Activated gamma-delta T cell (primary cell): ENCODE data around the gene ABHD18.
"Not testable (repeated sequence)": the region's sequence is repeated elsewhere in the genome, so short reads cannot be mapped to it uniquely, and the experiment has no call there.

Source experiments
- DNase-seq: peaks from one replicate; lab custom pipeline; 2025; lab: John Stamatoyannopoulos, UW
- total RNA-seq, 2 donors: gene quantifications; one replicate each; lab custom pipeline; 2026; lab: John Stamatoyannopoulos, UW

The ABHD18 gene
- total RNA-seq = 49.9 to 63.3 reads per million in 2 donors

GRCh38 chr4:127965062-127965802 lies at the start of gene ABHD18, which contains the start of gene MFSD8:
ABHD18 (plus strand) TSS chr4:127965406; CDS start chr4:127982956, 17,550 bp downstream.
MFSD8 (minus strand) TSS chr4:127965173; CDS start chr4:127965133, 40 bp downstream.
- DNase-seq = peak; percentile 94

GRCh38 chr4:127916512-127916911 lies 48.7 kb upstream of the ABHD18 start:
- no peak for DNase-seq

- no peak for DNase-seq
Observed at GRCh38 chr4:127917151-127917550, 48.1 kb upstream of the ABHD18 start.

GRCh38 chr4:127920521-127920920 lies 44.7 kb upstream of the ABHD18 start:
- DNase-seq = no peak

GRCh38 chr4:127922226-127922625 lies 43.0 kb upstream of the ABHD18 start:
- DNase-seq = no peak

GRCh38 chr4:127925720-127926119 lies 39.5 kb upstream of the ABHD18 start:
- not testable (repeated sequence) for DNase-seq

GRCh38 chr4:127930175-127930574 lies 35.0 kb upstream of the ABHD18 start:
- no peak for DNase-seq

GRCh38 chr4:127931836-127932235 lies 33.4 kb upstream of the ABHD18 start:
- DNase-seq = not testable (repeated sequence)

GRCh38 chr4:127936974-127937373 lies 28.2 kb upstream of the ABHD18 start:
- DNase-seq = no peak

- DNase-seq = no peak
Observed at GRCh38 chr4:127957105-127957504, 8.1 kb upstream of the ABHD18 start.

GRCh38 chr4:127959794-127960193 lies 5.4 kb upstream of the ABHD18 start:
- DNase-seq = no peak

- peak; percentile 17 for DNase-seq
Observed at GRCh38 chr4:127963633-127964398, 1.4 kb upstream of the ABHD18 start.

GRCh38 chr4:127964426-127965061 lies 662 bp upstream of the ABHD18 start:
- DNase-seq = peak; percentile 39

GRCh38 chr4:127965803-127966175 lies 583 bp downstream of the ABHD18 start:
- DNase-seq = peak; percentile 57

- DNase-seq = no peak
Observed at GRCh38 chr4:127967141-127967775, 2.1 kb downstream of the ABHD18 start.

- no peak for DNase-seq
Observed at GRCh38 chr4:127968586-127968985, 3.4 kb downstream of the ABHD18 start.

- DNase-seq = not testable (repeated sequence)
Observed at GRCh38 chr4:127970925-127971324, 5.7 kb downstream of the ABHD18 start.

GRCh38 chr4:127975121-127975770 lies 10.0 kb downstream of the ABHD18 start:
- no peak for DNase-seq

- DNase-seq = no peak
Observed at GRCh38 chr4:127978930-127979329, 13.7 kb downstream of the ABHD18 start.

- no peak for DNase-seq
Observed at GRCh38 chr4:127982445-127982844, 17.2 kb downstream of the ABHD18 start.

- no peak for DNase-seq
Observed at GRCh38 chr4:127985989-127986388, 20.8 kb downstream of the ABHD18 start.
